Nucleus accumbens (tissue), 56 donors: Measurements from ENCODE around the gene SLC35C1.
"Not testable (repeated sequence)": the region's sequence is repeated elsewhere in the genome, so short reads cannot be mapped to it uniquely, and the experiment has no call there.

Source experiments
- DNase-seq, 56 donors: peaks; one replicate each; lab custom pipeline; 2025; lab: John Stamatoyannopoulos, UW

The SLC35C1 gene

DNA sequence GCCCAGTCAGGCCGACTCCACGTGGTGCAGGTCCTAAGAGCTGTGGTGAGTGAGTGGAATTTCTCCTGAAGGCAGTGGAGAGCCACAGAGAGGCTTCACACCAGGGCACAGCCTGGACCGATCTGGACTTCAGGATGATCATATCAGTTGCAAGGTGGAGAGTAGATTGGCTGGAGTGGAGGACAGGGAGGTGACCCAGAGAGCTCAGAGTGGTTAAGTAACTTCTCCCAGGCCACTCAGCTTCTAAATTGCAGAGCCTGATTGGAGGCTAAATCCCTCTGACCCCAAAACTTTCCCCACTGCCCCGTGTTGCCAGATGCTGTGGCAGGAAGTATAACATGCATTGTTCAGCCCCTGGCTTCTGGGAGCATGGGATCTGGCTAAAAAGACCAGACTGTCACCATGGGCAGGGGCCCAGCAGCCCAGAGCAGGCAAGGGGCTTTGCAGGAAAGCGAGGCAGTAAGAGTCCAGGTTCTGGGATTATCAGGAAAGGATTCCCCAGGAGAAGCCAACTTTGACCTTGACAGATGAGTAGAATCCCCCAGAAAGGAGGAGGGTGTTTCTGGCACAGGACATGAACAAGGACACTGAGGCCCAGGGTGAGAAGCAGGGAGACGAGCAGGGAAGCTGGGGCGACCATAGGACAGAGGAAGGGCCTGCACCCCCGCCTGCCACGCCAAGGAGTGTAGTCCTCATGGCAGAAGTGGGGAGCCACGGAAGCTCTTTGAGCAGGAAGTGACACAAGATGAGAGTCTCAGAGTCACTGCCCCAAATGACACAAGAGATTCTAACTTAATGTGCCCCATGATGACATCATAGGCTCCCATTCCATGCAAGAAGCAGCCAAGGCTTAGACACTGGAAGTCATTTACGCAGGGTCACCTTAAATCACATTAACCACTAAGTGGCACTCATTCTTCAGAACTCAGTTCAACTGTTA lies 4.8 kb downstream of the SLC35C1 start:
- DNase-seq: no peak

DNA sequence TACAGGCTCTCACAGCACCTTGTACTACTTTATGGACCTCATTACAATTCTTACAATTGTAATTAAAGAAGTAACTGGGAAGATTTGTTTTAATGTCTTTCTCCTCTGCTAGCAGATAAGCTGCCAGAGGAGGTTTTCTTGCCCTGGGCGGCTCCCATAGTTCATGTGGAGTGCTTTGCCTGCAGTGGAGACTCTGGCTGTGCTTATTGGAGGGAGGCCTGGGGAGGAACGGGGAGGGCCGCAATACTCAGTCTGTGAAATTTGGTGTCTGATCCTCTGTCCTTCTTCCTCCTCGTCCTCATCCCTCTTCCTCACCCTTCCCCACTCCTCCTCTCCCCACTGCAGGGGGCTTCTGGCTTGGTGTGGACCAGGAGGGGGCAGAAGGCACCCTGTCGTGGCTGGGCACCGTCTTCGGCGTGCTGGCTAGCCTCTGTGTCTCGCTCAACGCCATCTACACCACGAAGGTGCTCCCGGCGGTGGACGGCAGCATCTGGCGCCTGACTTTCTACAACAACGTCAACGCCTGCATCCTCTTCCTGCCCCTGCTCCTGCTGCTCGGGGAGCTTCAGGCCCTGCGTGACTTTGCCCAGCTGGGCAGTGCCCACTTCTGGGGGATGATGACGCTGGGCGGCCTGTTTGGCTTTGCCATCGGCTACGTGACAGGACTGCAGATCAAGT lies 5.6 kb downstream of the SLC35C1 start:
- no peak for DNase-seq

DNA sequence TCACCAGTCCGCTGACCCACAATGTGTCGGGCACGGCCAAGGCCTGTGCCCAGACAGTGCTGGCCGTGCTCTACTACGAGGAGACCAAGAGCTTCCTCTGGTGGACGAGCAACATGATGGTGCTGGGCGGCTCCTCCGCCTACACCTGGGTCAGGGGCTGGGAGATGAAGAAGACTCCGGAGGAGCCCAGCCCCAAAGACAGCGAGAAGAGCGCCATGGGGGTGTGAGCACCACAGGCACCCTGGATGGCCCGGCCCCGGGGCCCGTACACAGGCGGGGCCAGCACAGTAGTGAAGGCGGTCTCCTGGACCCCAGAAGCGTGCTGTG lies 6.1 kb downstream of the SLC35C1 start:
- no peak for DNase-seq

DNA sequence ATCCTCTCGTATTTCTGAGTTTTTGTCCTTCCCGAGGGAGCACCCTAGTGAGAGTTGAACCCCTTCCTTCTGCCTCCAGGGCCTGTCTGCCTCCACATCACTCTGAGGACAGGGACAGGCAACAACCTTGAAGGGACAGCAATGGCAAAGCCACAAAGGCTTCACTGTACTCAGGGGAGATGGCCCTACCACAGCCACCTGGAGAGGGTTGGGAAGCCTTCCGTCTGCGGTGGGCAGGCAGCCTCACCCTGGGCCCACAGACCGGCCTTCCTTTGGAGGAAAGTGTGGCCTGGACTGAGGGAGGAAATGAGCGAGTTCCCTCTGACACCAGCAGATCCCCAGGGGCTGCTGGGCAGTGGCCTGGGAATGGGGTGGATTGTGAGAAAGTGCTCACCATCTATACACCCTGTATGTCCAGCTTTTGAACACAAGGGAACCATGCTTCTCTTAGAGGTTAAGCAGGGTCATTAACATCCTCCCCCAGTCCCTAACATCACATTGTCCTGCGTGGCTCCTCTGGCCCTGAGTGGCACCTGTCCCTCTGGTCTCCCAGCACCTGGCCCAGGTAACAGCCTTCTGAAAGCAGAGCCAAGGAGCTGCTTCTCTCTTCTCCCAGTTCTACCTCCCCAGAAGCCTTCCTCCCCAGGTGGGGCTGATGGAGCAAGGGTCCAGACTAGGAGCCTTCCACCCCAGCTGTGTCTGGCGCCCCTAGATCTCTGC lies 6.8 kb downstream of the SLC35C1 start:
- no peak for DNase-seq

DNA sequence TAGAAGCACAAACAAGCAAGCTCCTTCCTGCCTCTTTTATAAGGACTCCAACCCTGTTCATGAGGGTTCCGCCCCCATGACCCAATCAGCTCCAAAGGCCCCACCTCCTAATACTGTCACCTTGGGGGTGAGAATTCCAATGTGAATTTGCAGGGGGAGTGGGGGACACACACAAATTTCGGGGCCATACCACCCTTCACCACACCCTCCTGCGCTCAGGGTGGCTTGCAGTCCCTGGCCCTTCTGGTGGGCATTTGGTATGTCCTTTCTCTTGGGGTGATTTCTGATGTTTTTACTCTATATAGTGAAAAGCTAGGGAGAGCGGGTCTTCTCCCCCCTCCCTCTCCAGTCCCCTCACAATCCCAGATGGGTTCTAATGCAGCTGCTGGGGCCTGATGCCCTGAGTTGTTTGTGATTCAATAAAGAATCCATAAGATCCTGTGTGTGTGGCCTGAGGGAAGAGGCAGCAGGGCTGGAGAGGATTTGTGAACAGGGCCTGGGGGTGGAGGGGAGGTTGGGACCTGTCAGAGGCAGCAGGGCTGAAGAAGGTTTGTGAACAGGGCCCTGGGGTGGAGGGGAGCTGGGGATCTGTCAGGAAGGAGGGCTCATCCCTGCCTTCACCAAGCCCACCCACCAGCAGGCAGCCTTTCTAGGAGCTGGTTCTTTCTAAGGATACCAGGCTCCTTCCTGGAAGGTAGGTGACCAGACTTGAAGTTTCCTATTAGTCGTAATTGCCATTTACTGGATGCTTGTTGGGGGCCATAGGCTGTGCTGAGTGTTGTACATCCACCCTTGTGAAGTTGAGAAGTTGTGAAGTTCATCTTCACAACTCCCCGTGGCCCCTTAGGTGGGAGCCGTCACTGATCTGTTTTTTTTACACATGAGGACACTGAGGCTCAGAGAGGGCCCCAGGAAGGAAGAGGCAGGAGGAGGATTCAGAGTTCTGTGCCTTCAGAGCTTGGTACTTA lies 7.9 kb downstream of the SLC35C1 start:
- DNase-seq: no peak

DNA sequence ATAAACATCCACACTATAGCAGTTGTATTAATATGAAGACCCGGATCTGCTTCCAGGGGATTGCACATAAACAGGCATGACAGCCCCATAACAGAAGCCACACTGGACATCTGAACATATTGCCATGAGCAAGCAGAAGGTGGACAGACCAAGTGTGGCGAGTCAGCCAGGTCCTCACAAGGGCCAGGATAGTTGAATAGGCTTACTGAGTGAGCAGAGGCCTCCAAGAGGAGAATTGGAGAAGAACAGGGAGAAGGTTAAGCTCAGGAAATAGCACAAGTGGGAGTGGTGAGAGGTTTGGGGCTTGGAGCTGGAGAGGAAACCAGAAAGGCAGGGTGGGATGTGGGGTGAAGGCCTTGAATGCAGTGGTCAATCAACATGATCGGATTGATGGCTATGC lies 10.8 kb downstream of the SLC35C1 start:
- no peak for DNase-seq

DNA sequence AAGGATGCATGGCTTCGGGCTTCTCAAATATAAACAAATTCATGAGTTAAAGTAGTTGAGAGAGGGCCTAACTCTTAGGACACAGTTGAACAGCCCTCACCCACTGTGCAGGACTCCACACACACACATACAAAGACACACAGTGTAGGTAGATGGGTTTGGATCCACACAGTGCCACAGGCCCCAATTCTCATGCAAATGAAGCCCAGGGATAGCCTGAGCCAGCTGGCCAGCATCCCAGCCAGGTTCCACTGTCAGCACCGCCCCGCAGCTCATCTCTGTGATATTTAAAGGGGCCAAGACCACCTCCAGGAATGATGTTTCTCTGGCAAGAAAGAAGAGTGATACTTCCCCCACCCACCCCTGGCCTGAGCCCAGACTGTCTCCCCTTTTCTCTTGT lies 11.7 kb downstream of the SLC35C1 start:
- DNase-seq: no peak

DNA sequence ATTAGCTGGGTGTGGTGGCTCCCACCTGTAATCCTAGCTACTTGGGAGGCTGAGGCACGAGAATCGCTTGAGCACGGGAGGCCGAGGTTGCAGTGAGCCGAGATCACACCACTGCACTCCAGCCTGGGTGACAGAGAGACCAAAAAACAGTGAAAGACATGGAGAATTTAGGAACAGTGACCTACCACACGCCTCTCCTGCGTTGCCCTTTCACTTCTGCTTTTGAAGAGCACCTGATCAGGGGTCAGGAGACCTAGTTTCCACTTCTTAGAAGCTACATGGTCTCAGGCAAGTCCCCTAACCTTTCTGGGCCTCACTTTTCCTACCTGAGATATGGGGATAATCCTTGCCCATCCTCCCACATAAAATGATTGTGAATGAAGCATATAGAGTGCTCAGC lies 12.2 kb downstream of the SLC35C1 start:
- DNase-seq: no peak

DNA sequence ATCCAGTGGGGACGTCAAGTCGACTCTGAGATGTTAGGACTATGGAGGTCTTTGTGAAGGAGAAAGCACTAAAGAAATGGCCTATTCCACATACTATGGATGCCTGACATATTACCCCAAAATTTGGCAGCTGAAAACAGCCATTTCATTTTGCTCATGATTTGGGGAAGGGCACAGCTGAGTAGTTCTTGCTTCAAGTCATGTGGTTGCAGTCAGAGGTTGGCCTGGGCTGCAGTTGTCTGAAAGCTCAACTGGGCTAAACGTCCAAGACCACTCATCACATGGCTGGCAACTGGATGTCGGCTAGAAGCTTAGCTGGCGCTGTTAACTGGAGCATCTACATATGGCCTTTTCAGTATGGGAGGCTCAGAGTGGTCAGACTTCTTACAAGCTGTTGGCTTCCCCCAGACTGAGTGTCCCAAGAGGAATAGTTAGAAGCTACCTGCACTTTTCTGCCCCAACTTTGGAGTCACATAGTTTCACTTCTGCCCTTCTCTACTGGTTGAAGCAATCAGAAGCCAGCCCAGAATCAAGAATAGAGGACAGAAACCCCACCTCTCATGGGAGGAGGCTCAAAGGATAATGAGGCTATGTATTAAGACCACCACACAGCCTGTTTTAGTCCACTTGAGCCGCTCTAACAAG lies 14.1 kb downstream of the SLC35C1 start:
- no peak for DNase-seq

DNA sequence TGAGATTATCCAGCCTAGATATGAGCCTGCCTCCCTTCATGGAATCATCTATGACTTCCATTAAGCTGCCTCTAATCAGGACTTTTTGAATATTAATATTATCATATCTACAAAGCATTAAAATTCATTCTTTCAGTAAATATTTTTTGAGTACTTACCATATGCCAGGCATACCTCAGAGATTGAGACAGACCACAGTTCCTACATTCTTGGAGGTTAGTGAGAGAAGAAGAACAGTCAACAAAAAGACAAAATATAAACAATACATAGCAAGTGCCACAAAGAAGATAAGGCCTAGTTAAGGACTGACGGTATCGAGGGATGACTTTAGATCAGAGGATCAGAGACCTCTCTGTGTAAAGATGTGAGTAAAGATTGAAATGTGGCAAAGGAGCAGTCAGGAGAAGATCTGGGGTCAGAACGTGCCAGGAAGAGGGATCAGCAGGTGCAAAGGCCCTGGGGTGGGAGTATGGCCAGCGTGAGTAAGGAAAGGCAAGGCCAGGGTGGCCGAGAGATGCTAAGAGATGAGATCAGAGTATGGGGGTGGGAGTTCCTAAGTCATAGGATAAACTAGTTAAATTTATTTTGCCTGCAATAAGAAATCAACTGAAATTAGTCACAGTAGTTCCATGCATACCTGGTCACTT lies 15.4 kb downstream of the SLC35C1 start:
- no peak for DNase-seq

DNA sequence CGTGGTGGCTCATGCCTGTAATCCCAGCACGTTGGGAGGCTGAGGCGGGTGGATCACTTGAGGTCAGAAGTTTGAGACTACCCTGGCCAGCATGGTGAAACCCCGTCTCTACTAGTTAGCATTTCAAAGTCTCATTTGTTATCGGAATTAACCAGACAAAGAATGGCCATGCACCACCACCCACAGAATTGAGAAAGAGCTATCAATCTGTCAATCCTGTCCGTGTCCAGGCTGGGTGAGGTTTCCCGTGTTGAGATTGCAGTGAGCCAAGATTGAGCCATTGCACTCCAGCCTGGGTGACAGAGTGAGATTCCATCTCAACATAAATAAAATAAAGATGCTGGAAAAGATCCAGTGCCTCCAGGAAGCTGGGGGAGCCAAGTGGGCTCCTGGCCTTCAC lies 21.5 kb downstream of the SLC35C1 start:
- DNase-seq: not testable (repeated sequence)

DNA sequence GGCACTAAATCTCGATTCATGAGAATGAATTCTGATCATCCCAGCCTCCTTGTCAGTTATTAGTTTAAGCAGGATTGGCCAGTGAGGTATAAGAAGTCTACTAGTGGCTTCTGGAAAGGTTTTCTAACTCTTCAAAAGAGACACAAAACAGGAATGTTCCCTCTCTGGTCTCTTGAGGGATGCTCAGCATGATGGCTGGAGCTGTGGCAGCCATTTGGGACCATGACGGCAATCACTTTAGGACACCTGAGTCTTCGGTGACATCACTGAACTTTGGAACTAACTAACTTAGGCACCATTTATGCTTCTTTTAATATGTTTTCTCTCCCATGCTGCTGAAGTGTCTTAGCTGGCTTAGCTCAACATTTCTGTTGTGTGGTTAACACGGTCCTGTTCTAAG lies 22.2 kb downstream of the SLC35C1 start:
- DNase-seq: no peak

DNA sequence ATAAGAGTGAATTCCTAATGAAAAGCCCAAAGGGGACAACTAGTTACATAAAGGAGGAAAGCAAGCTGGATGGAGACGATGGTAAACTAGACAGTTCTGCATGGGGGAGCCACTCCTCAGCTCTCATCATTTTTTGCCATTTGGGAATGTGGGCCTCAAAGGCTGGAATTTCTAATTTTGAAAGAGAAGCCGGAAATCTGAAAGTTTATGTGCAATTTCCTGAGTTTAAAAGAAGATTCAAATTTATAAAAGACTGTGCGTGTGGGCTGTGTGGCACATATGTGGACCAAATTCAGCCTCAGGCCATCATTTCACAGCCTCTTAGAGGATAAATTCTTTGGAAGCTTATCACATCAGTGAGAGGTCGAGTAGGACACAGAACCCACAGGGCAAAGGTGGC lies 24.0 kb downstream of the SLC35C1 start:
- DNase-seq: no peak

DNA sequence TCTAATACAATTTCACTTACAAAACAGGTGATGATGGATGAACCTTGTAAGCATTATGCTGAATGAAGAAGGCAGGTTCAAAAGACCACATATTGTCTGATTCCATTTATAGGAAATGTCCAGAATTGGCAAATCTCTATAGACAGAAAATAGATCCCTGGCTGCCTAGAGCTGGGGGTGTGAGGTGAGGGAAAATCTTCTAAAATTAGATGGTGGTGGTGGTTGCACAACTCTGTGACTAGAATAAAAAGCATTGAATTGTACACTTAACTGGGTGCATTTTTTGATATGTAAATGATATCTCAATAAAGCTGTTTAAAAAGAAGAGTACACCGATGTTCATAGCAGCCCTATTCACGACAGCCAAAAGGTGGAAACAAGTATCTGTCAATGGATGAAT lies 25.6 kb downstream of the SLC35C1 start:
- no peak for DNase-seq

DNA sequence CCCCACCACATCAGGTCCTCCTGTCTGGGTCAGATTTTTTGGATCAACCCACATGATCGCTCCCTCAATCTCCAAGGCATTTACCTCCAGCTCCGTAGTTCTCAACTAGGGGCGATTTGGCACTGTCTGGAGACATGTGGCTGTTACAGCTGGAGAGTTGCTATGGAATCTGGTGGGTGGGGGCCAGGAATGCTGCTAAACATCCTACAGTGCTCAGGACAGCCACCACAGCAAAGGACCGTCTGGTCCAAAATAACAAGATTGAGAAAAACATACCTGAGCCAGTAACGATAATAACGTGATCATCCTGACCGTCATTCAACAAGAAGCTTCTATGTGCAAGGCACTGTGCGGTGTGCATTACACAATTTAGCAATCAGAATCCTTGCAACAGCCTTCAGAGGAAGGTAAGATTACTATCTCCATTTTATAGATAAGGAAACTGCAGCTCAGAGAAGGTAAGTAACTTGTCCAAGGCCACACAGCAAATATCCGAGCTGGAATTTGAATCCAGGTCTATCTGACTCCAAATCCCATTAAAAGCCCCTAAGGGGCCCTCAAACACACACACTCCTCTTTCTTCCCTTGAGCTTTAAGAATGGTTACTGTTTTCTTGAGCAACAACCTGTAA lies 28.0 kb downstream of the SLC35C1 start:
- no peak for DNase-seq

DNA sequence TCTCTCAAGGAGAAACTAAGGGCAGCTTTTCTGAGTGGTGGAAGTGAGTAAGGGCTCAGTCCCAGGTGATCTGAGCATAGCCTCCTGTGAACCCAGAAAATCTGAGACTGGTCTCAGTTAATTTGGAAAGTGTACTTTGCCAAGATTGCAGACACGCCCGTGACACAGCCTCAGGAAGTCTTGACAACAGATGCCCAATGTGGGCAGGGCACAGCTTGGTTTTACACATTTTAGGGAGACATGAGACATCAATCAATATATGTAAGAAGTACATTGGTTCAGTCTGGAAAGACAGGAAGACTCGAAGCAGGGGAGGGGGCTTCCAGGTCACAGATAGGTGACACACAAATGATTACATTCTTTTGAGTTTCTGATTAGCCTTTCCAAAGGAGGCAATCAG lies 28.8 kb downstream of the SLC35C1 start:
- DNase-seq: no peak

DNA sequence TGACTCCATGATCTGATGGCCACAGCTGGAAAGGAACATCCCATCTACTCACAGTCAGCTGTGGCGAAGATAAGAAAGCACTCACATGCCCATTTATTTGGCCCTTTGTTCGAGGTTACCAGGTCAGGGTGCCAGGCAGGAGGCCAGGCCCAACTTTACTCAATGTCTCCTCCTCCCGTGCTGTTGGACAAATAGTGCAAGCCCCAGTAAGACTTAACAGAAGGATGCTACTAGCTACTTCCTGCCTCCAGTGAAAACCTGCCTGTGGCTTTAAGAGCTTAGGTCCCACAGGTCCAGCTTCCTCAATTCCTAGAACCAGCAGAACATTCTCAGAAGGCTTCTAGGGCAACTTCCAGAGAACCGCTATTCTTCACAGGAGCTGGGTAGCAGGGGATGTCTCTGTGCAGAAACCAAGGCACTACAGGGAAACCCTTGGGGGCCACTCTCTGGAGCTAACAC lies 29.4 kb downstream of the SLC35C1 start:
- DNase-seq: no peak

DNA sequence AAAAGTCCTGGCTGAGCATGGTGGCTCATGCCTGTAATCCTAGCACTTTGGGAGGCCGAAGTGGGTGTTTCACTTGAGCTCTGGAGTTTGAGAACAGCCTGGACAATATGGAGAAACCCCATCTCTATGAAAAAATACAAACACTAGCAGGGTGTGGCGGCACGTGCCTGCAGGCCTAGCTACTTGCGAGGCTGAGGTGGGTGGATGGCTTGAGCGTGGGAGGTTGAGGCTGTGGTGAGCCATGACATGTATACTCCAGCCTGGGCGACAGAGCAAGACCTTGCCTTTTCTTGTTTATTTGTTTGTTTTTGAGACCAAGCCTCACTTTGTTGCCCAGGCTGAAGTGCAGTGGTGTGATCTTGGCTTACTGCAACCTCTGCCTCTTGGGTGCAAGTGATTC lies 34.3 kb downstream of the SLC35C1 start:
- DNase-seq: no peak

DNA sequence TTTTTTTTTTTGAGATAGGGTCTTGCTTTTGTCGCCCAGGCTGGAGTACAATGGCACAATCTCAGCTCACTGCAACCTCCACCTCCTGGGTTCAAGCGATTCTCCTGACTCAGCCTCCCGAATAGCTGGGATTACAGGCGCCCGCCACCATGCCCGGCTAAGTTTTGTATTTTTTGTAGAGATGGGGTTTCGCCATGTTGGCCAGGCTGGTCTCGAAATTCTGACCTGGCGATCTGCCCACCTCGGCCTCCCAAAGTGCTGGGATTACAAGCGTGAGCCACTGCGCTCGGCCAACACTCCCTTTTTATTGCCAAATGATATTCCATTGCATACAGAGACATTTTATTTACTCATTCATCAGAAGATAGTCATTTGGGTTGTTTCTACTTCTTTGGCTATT lies 35.3 kb downstream of the SLC35C1 start:
- DNase-seq: not testable (repeated sequence)
